NB4 (cell line): ENCODE data around the gene DNAH8.

Experiments used
- CTCF ChIP-seq: IDR thresholded peaks from one replicate; pipeline ENCODE4 v1.5.1; 2012; ENCODE audit warnings: low read depth, low read length
- MAX ChIP-seq: IDR thresholded peaks from 2 replicates; pipeline ENCODE4 v1.6.1; 2011; ENCODE audit warnings: low read depth, low read length
- POLR2A ChIP-seq: IDR thresholded peaks from 2 replicates; pipeline ENCODE4 v1.6.1; 2011; ENCODE audit warnings: mild to moderate bottlenecking; ENCODE audit not compliant: insufficient read length; ENCODE audit errors: extremely low read depth

- TF ChIP-seq POLR2A, result no peak
- no peak for TF ChIP-seq CTCF
- TF ChIP-seq MAX, result no peak
Observed at GRCh38 chr6:38937839-38938613, 222.9 kb downstream of the DNAH8 start.
